ENCODE results near the gene DCST2. TPM values are rescaled to one million over a fixed set of nuclear protein-coding genes. Genes with fewer than 3 reads are reported as not detected.

The DCST2 gene
- total and polyA plus RNA-seq, 9 of the 15 experiments (the other 6 are each of a cell fraction or from before 2014, with no cell fraction given): 0.09 to 0.49 (median 0.11) TPM; not detected in 3

DNA sequence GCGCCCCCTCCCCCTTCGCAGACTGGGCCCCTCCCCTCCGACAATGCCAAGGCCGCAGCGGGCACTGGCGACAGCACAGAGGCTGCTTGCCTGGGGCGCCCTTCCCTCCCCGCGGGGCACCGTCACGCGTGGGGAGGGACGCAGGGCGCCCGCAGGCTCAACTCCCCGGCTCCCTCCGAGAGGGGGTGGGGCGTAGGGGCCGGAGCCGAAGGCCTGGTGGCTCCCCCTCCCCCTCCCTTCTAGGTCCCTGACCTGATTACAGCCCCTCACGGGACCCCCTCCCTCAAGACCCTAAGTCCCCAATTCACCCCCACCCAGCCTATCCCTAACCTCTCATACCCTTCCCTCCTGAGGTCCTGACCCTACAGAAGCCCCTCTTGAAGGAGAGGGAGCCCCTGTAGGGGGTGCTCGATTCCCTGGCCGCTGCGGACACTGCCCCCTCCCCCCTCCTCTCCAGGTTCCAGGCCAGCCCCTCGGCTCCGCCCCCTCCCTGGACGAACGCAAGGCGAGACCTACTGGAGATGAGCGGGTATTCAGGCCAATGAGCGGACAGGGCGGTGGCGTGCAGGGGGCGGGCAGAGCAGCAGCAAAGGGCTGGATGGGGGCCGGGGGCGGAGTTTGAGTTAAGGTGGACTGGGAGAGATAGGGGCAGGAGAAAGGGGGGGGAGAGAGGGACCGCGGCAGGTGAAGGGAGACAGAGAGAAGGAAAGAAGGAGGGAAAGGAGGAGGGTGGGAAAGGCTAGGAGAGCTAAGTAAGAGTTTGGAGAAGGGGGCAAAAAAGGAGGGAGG lies 31.7 kb downstream of the DCST2 start (continued):
- TF ChIP-seq, protein P1, sequence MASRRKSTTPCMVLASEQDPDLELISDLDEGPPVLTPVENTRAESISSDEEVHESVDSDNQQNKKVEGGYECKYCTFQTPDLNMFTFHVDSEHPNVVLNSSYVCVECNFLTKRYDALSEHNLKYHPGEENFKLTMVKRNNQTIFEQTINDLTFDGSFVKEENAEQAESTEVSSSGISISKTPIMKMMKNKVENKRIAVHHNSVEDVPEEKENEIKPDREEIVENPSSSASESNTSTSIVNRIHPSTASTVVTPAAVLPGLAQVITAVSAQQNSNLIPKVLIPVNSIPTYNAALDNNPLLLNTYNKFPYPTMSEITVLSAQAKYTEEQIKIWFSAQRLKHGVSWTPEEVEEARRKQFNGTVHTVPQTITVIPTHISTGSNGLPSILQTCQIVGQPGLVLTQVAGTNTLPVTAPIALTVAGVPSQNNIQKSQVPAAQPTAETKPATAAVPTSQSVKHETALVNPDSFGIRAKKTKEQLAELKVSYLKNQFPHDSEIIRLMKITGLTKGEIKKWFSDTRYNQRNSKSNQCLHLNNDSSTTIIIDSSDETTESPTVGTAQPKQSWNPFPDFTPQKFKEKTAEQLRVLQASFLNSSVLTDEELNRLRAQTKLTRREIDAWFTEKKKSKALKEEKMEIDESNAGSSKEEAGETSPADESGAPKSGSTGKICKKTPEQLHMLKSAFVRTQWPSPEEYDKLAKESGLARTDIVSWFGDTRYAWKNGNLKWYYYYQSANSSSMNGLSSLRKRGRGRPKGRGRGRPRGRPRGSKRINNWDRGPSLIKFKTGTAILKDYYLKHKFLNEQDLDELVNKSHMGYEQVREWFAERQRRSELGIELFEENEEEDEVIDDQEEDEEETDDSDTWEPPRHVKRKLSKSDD (conservative IDR thresholded peaks at IDR 0.05; ENCODE audit: low read length): no peak
- TF ChIP-seq MEF2A (IDR thresholded peaks at IDR 0.05; ENCODE audit: control insufficient read depth, low read depth, low read length) (no peak), U2AF2 (optimal IDR thresholded peaks at IDR 0.05; ENCODE audit: low read depth, low read length) (no peak), CBFB (CRISPR knock-in tag; IDR thresholded peaks at IDR 0.05) (no peak), ZNF79 (CRISPR knock-in tag; IDR thresholded peaks at IDR 0.05; ENCODE audit: low read depth) (no peak), CTBP1 (IDR thresholded peaks at IDR 0.05; ENCODE audit: borderline replicate concordance) (no peak), SMAD2 (IDR thresholded peaks at IDR 0.05; ENCODE audit: low read depth, low read length) (no peak), BHLHE40 (IDR thresholded peaks at IDR 0.05; ENCODE audit: low read length) (peak; percentile 97), THRAP3 (IDR thresholded peaks at IDR 0.05; ENCODE audit: borderline replicate concordance) (no peak), ZNF584 (CRISPR knock-in tag; IDR thresholded peaks at IDR 0.05; ENCODE audit: low read depth) (no peak), ZNF354B (CRISPR knock-in tag; IDR thresholded peaks at IDR 0.05) (no peak), LARP7 (IDR thresholded peaks at IDR 0.05) (peak; percentile 97), POLR3G (IDR thresholded peaks at IDR 0.05; ENCODE audit: extremely low read depth, insufficient read length, insufficient replicate concordance) (no peak), NBN (IDR thresholded peaks at IDR 0.05; ENCODE audit: low read depth) (peak; percentile 88), GTF2A2 (tag; IDR thresholded peaks at IDR 0.05) (no peak), ZNF217 (CRISPR knock-in tag; IDR thresholded peaks at IDR 0.05) (no peak)
- TF ChIP-seq, protein P2, sequence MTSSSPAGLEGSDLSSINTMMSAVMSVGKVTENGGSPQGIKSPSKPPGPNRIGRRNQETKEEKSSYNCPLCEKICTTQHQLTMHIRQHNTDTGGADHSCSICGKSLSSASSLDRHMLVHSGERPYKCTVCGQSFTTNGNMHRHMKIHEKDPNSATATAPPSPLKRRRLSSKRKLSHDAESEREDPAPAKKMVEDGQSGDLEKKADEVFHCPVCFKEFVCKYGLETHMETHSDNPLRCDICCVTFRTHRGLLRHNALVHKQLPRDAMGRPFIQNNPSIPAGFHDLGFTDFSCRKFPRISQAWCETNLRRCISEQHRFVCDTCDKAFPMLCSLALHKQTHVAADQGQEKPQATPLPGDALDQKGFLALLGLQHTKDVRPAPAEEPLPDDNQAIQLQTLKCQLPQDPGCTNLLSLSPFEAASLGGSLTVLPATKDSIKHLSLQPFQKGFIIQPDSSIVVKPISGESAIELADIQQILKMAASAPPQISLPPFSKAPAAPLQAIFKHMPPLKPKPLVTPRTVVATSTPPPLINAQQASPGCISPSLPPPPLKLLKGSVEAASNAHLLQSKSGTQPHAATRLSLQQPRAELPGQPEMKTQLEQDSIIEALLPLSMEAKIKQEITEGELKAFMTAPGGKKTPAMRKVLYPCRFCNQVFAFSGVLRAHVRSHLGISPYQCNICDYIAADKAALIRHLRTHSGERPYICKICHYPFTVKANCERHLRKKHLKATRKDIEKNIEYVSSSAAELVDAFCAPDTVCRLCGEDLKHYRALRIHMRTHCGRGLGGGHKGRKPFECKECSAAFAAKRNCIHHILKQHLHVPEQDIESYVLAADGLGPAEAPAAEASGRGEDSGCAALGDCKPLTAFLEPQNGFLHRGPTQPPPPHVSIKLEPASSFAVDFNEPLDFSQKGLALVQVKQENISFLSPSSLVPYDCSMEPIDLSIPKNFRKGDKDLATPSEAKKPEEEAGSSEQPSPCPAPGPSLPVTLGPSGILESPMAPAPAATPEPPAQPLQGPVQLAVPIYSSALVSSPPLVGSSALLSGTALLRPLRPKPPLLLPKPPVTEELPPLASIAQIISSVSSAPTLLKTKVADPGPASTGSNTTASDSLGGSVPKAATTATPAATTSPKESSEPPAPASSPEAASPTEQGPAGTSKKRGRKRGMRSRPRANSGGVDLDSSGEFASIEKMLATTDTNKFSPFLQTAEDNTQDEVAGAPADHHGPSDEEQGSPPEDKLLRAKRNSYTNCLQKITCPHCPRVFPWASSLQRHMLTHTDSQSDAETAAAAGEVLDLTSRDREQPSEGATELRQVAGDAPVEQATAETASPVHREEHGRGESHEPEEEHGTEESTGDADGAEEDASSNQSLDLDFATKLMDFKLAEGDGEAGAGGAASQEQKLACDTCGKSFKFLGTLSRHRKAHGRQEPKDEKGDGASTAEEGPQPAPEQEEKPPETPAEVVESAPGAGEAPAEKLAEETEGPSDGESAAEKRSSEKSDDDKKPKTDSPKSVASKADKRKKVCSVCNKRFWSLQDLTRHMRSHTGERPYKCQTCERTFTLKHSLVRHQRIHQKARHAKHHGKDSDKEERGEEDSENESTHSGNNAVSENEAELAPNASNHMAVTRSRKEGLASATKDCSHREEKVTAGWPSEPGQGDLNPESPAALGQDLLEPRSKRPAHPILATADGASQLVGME (CRISPR knock-in tag; IDR thresholded peaks at IDR 0.05): no peak

Data from K562 (cell line).